GM18867 (cell line): ENCODE measurements around the gene TMOD1.
A peak's percentile ranks its signal among the peaks of the same experiment; 100 is the strongest.

ENCODE experiments used
- ATAC-seq: cut with Tn5 transposase; IDR thresholded peaks from one replicate; pipeline ENCODE4 v1.9.1; 2021; ENCODE audit warnings: mild to moderate bottlenecking, moderate library complexity; ENCODE audit not compliant: unreplicated experiment

TMOD1 gene

DNA sequence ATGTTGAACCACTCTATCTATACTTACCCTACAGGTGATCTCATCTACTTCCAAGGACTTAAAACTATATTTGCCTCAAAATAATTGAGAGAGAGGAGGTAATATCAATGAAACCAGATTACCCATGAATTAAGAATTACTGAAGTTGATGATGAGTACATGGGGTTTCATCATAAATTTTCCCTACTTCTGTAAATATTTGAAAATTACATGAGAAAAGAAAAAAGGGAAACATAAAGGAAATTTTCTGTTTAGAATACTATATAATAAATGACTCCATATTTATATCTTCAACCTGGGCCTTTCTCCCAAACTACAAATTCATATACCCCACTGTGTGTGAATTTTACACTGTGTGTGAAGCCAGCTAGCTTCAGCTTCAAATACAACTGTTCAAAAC, 129.1 kb downstream of the TMOD1 start:
- no peak for ATAC-seq

DNA sequence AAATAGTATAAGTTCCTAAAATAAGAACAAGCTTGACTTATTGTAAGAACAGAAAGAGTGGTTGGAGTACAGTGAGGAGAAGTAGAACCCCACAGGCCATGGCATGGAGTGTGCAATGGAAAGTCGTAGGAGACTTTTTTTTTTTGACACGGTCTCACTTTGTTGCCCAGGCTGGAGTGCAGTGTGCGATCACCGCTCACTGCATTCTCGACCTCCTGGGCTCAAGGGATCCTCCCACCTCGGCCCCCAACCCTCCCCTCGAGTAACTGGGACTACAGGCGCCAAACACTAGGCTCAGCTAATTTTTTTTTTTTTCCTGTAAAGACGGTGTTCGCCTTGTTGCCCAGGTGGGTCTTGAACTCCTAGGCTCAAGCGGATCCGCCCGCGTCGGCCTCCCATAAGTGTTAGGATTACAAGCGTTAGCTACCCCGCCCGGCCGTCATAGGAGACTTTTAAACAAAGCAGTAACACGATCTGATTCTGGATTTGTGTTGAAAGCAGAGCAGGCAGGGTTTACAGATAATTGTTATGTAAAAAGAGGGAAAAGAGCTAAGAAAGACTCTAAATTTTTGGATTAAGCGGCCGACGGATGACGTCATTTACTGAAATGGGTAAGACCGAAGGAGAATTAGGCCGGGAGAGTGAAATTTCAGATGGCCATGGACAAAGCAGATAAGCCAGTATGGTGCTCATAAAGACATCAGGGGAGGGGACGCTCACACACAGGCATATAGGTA, 130.9 kb downstream of the TMOD1 start:
- ATAC-seq: peak; percentile 11

DNA sequence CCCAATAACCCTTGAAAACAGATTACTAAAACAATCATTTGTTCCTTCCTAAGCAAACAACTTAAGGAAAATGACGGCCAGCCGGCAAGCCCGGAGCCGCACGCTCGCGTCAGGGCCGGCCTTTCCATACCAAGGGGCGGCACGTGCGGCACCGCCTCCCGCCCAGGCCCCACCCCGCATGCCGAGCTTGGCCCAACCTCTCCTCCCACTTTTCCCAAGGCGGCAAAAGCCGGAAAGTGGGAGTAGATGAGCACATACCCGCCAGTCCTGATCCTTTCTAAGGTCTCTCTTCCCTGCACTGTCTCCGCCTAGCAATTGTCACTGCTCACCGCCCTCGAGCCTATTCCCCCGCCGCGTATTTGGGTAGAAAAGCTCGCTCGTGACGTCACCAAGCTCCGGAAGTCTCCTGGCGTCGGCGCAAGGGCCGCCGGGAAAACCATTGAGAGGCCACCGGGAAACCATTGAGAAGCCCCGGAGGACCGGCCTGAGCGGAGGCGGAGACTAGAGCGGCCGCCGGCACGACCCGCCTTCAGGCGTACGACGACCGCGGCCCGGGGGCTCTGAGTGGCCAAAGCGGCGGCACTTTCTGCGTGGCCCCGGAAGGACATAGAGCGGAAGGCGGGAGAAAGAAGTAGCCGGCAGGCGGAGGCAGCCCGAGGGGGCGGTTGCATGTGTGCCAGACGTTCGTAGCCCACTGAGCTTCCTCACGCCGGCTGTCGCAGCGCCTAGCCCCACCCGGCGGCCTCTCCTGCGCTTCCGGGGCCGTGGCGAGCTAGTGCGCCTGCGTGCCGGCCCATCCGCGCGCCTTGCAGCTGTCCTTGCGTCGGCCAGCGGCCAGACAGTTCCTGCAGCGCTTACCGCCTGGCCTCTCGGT, 131.8 kb downstream of the TMOD1 start, which contains the start of the genes NCBP1 and TSTD2:
NCBP1 (plus strand) TSS at position 837 of the 874 bp plus-strand sequence. CDS start 61 bp downstream, outside the sequence.
TSTD2 (minus strand) TSS at position 384 of the 874 bp plus-strand sequence. CDS start 5,806 bp downstream, outside the sequence.
- peak; percentile 88 for ATAC-seq

DNA sequence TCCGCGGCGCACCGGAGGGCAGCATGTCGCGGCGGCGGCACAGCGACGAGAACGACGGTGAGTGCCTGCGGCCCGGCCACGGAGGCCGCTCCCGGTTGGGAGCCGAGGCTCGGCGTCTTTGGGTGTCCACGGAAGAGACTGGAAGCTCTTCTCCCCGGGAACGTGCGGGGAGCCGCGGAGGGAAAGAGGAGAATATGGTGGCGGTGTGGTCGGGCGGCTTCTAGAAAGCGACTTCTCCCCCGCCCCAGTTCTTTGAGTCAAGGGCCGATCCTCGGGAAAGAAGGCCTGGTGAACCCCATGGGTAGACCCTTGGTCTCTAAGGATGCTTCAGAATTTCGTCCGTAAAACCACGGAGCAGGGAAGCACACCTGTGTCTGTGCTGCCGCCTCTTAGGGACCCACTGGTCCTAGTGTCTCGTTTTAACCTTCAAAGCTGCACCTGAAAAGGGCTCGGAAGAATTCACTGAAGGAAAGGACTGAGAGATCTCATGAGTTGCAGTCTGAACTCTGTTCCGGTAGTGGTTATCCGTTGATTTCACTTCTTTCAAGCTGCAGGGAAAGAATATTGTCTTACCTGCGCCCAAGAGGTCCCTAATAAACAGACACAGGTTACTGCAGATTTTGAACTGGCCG, 132.5 kb downstream of the TMOD1 start:
- ATAC-seq: peak; percentile 1

DNA sequence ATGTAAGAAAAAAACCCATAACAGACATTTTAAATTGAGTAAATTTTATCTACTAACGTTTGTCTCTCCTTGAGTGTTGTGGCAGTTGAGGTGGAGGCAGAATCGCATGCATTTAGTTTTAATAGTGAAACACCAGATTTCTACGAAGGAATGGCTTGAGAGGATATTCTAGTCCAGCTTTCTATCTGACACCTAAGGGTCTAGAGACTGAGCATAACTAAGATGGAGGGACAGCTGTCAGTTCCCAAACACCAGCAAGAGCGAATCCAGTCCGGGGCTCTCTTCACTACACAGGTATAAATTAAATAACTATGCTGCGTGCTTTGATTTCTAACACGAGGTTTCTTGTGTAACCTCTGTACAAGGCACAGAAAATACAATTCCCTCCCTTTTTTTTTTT, 133.6 kb downstream of the TMOD1 start:
- no peak for ATAC-seq

DNA sequence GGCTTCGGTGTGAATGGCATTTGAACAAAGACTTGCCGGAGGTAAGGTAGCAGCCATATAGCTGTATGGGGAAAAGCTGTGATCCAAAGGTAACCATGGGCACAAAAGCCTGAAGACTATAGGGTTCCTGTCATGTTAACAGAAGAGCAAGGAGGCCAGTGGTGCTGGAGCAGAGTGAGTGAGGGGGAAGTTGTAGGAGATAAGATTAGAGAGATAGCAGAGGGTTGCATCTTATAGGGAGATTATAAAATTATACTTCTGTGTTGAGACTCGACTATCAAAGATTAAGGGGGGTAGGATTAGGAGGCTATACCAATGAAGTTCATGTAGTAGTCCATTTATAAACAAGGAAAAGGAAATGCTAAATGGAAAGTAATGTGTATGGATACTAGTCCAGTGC, 135.4 kb downstream of the TMOD1 start:
- ATAC-seq: no peak

DNA sequence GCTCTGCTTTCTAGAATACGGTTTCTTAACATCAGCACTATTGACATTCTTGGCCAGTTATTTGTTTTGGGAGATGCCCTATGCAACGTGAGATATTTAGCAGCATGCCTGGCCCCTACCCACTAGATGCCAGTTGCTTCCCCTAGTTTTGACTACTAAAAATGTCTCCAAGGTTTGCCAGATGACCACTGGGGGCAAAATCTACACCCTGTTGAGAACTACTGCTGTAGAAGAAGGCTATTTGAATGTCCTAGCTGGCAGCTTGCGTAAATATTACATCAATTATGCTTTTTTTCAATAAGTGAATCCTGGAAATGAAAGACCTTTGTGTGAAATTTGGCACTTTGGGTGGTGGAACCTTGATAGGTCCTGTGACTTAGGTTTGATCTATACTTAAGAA, 137.2 kb downstream of the TMOD1 start:
- no peak for ATAC-seq

DNA sequence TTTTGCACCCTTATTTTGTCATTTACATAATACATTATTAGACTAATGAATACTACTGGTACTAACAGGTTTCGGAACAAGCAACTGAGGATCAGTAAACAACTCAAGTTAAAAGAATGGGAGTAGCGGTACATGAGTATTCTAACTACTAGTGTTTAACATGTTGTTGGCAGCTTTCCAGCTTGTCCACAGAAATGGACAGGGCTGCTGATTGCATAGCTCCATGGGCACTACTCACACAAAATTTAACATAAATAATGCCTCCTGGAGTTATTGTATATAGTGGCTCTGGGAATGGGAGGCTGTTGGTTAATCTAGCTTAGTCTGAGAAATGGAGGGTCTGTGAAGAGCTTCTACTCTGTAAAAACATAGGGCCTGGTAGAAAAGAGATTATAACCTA, 138.9 kb downstream of the TMOD1 start:
- ATAC-seq: no peak

DNA sequence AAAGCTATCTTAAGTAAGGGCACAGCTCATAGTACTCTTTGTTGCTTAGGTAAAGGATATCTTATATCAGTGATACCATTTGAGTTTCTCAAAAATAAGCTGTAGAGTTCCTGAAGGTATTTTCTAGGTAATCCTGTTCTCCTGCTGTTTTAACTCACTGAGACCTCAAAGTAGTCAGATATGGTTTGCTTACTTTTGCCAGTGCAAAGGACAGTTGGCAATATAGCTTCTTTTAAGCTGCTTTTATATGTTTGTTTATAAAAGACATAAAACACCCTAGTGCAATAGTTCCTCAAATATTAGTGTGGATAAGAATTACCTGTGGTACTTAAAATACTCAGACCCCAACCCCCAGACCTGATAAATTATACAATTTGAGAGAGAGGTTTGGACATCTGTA, 144.3 kb downstream of the TMOD1 start:
- ATAC-seq: no peak

DNA sequence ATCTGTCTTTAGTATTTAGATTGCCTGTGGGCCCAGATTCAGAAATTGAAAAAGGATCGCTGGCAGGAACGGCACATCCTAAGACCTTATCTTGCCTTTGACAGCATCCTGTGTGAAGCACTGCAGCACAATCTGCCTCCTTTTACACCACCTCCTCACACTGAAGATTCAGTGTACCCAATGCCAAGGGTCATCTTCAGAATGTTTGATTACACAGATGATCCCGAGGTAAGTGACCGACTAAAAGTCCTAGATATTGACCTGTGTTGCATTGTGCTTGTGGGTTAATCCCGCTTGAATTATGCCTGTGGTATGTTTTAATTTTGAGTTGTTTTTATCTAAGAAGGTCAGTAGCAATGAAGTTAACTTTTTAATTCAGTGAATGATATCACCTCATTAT, 146.5 kb downstream of the TMOD1 start:
- no peak for ATAC-seq
